Spleen (tissue), 11 donors: ENCODE measurements around the gene VSNL1. TPM values are rescaled to one million over a fixed set of nuclear protein-coding genes. Genes with fewer than 3 reads are reported as not detected.

ENCODE experiments used
- DNase-seq: peaks from one replicate; pipeline ENCODE4 v3.0.0-alpha.2; 2020
- H3K27ac ChIP-seq, 8 donors: fragments of 200-600 bp; sonication (generic) in 7 of 8; 1 replicate in 4 of 8; 2 replicates in 4 of 8; pipeline versions ENCODE4 v1.5.0 to v1.8.0; 2016 to 2021; ENCODE audit warnings: inconsistent platforms in 4 of 8, mild to moderate bottlenecking in 4 of 8, moderate library complexity in 1 of 8
- H3K27me3 ChIP-seq, 7 donors: fragments of 200-600 bp; sonication (generic) in 6 of 7; replicated peaks in 1 of 7; 1 replicate in 4 of 7; 2 replicates in 3 of 7; pipeline versions ENCODE4 v1.5.0 to v1.8.0; 2016 to 2021; ENCODE audit warnings: inconsistent platforms in 3 of 7, mild to moderate bottlenecking in 1 of 7
- H3K36me3 ChIP-seq, 6 donors: fragments of 200-600 bp; sonication (generic) in 5 of 6; 1 replicate in 4 of 6; 2 replicates in 2 of 6; pipeline versions ENCODE4 v1.5.0 to v1.8.0; 2016 to 2021; ENCODE audit warnings: inconsistent platforms in 2 of 6
- H3K4me1 ChIP-seq, 6 donors: fragments of 200-600 bp; sonication (generic) in 5 of 6; 1 replicate in 3 of 6; 2 replicates in 3 of 6; pipeline versions ENCODE4 v1.5.0 to v1.8.0; 2016 to 2021; ENCODE audit warnings: inconsistent platforms in 3 of 6
- H3K4me3 ChIP-seq, 8 donors: fragments of 200-600 bp; sonication (generic) in 7 of 8; 1 replicate in 4 of 8; 2 replicates in 4 of 8; pipeline versions ENCODE4 v1.5.0 to v1.8.0; 2016 to 2021; ENCODE audit warnings: inconsistent platforms in 4 of 8, mild to moderate bottlenecking in 4 of 8, moderate library complexity in 2 of 8
- H3K9me3 ChIP-seq, 8 donors: fragments of 200-600 bp; sonication (generic) in 7 of 8; 1 replicate in 4 of 8; 2 replicates in 4 of 8; pipeline versions ENCODE4 v1.5.0 to v1.8.0; 2016 to 2021; ENCODE audit warnings: inconsistent platforms in 4 of 8
- CTCF ChIP-seq, 11 experiments: fragments of 200-600 bp in 7 of 11; fragments of 450-650 bp in 4 of 11; sonication (generic) in 4 of 11; IDR thresholded peaks in 8 of 11; conservative IDR thresholded peaks in 3 of 11; 1 replicate in 7 of 11; 2 replicates in 4 of 11; pipeline versions ENCODE4 v1.4.0 to v1.8.0; 2016 to 2021; ENCODE audit warnings: antibody characterized with exemption in 11 of 11, inconsistent platforms in 4 of 11, mild to moderate bottlenecking in 1 of 11
- POLR2A ChIP-seq, 3 donors: fragments of 450-650 bp; IDR thresholded peaks; one replicate each; pipeline ENCODE4 v1.5.1; 2017; ENCODE audit warnings: antibody characterized with exemption in 3 of 3, mild to moderate bottlenecking in 1 of 3
- POLR2AphosphoS5 ChIP-seq, 3 donors: sonication (generic); formaldehyde crosslinking; IDR thresholded peaks; one replicate each; pipeline ENCODE4 v1.5.1; 2017; ENCODE audit warnings: antibody characterized with exemption in 3 of 3
- WGBS, 5 donors: extraction: QIAGEN DNeasy Blood & Tissue Kit in 3 of 5; methylation state at CpG; one replicate each; pipeline versions ENCODE4 v1.1.5 to v1.1.7; 2013 to 2018; 5-methylcytosine and 5-hydroxymethylcytosine counted together
- intact Hi-C: fragments of 100-400 bp; cut with DNase I; formaldehyde crosslinking; loops from one replicate; pipeline ENCODE4 v1.15.0; 2023; ENCODE audit warnings: low total_unique reads
- polyA plus RNA-seq, 3 donors: library from polyadenylated mRNA; stranded (reverse); fragments of 200-250 nt; gene quantifications; one replicate each; pipeline ENCODE4 v1.2.1, GENCODE V29; 2013
- total RNA-seq, 7 donors: library from RNA; depleted of rRNA in 3 of 7; stranded (reverse); fragments of >200 nt in 3 of 7; fragmentation: NEBNext Ultra II Directional in 4 of 7; extraction: Animal tissue kit (Norgen Biotek cat#: 25700) in 4 of 7; gene quantifications; one replicate each; pipeline versions ENCODE4 v1.1.0 to v1.2.1, GENCODE V29; 2016 to 2021
- donor health status: healthy with polysubstance abuse.
- donor health status: DM: no; HTN: no; CAD: no; lungs with moderate emphysema.
- donor health status: DM: no; HTN: no; CAD: no.
- donor health status: Bipolar disorder and iron deficiency.
- donor health status: healthy.
- donor health status: DM: no; HTN: no; CAD: no.
- donor health status: DM: yes; HTN: yes; CAD: no.

Gene VSNL1
- total and polyA plus RNA-seq, 10 donors, result 0.06 to 0.16 TPM; not detected in 8

DNA sequence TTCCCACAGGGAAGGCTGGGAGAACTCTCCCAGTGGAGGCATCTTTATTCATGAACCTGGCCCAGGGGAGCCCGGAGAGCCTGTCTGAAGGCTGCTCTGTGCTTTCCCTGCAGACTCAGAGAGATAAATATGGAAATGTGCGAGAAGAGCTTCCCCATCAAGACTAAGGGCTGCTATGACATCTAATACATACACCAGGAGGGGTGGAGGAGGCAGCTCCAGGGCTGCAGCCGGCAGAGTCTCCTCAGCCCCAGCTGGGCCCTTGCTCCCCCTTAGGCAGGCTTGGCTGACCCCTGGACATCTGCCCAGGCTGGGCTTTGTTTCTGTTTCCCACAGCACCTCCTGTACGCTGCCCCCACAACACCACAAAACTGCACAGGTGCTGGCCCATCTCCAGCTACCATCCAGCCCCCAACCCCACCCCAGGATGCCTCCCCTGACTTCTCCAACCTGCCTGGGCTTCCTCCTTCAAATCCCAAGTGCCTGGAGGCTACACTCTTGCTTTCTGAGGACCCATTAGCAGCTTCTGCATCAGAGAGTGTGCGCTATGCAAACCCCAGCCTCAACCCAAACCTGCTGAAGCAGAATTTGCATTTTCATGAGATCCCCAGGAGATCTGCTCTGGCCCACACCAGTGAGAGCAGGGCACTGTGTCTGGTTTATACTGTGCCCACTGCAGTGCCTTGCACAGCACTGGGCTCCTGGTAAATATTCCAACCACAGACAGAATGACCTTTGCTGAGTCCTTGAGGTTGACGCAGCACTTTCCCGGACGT, 96.8 kb downstream of the VSNL1 start:
- intact Hi-C loops, result no loop called here
- Histone ChIP-seq H3K36me3 (no peaks in the 10 kb centered on the region), H3K4me1 (no peaks in the 10 kb centered on the region), H3K4me3 (no peak overlapping the region), H3K27ac (no peak overlapping the region), H3K27me3 (no peaks in the 10 kb centered on the region), H3K9me3 (no peaks in the 10 kb centered on the region)
- no peak for DNase-seq
- no peak for TF ChIP-seq CTCF (IDR thresholded peaks at IDR 0.05 in 8 of 11, conservative IDR thresholded peaks at IDR 0.05 in 3 of 11)
- no peak for TF ChIP-seq POLR2AphosphoS5 (IDR thresholded peaks at IDR 0.05)
- TF ChIP-seq POLR2A (IDR thresholded peaks at IDR 0.05), result no peak
- 51 to 84% (median 72%) methylated on average over 7 to 8 of the region's 8 CpGs for WGBS, 5 donors

DNA sequence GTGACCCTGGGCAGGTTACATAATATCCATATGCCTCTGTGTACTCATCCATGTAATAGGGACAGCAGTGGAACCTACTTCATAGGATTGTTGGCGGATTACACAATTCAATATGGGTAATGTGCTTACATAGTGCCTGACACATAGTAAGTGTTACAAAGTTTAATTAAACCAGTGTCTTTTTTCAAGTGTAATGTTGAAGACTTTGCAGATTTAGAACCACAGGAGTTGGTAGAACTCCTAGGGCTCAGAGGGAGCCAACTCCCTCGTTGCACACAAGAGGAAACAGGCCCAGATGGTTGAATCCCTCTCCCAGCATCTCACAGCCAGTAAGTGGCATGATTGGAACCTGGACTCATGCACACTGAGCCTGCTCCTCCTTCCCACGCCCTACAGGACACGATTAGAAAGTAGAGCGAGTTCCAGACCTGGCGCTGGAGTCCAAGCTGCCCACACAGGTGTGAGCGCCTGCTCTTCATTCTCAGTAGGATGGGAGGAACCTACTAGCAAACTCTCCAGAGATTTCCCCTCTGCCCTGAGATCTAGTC, 97.8 kb downstream of the VSNL1 start:
- intact Hi-C loops, result no loop called here
- H3K9me3 ChIP-seq, result no peaks in the 10 kb centered on the region
- WGBS, 5 donors, result 83 to 95% (median 90%) methylated on average over 7 of the region's 7 CpGs

GRCh38 chr2:17640406-17640805, 99.9 kb downstream of the VSNL1 start:
- DNase-seq, result no peak
- WGBS, 5 donors, result 86 to 99% (median 92%) methylated on average over 2 of the region's 2 CpGs
- Histone ChIP-seq H3K4me3 (no peak overlapping the region), H3K36me3 (no peaks in the 10 kb centered on the region), H3K27me3 (no peaks in the 10 kb centered on the region), H3K4me1 (peaks cover 0 to 9% (median 3%) of the 10 kb centered on the region in 6 donors), H3K9me3 (no peaks in the 10 kb centered on the region), H3K27ac (no peak overlapping the region)
- intact Hi-C loops, result no loop called here
- no peak for TF ChIP-seq POLR2A (IDR thresholded peaks at IDR 0.05)
- TF ChIP-seq POLR2AphosphoS5 (IDR thresholded peaks at IDR 0.05), result no peak
- TF ChIP-seq CTCF (IDR thresholded peaks at IDR 0.05 in 8 of 11, conservative IDR thresholded peaks at IDR 0.05 in 3 of 11), result no peak

More for the DNA sequence above, 97.8 kb downstream of the VSNL1 start:
- TF ChIP-seq POLR2AphosphoS5 (IDR thresholded peaks at IDR 0.05) (no peak), CTCF (IDR thresholded peaks at IDR 0.05 in 8 of 11, conservative IDR thresholded peaks at IDR 0.05 in 3 of 11) (no peak), POLR2A (IDR thresholded peaks at IDR 0.05) (no peak)
- Histone ChIP-seq H3K36me3 (no peaks in the 10 kb centered on the region), H3K4me3 (no peak overlapping the region), H3K27me3 (no peaks in the 10 kb centered on the region), H3K4me1 (peaks cover 0 to 4% (median 0%) of the 10 kb centered on the region in 6 donors), H3K27ac (no peak overlapping the region)
- no peak for DNase-seq

GRCh38 chr2:17643031-17643615, 102.6 kb downstream of the VSNL1 start:
- no peaks in the 10 kb centered on the region for H3K36me3 ChIP-seq
- no peak for DNase-seq
- no peak overlapping the region for H3K4me3 ChIP-seq
- H3K9me3 ChIP-seq, result no peaks in the 10 kb centered on the region
- H3K27me3 ChIP-seq, result no peaks in the 10 kb centered on the region
- H3K4me1 ChIP-seq, result peaks cover 0 to 22% (median 11%) of the 10 kb centered on the region in 6 donors
- no peak overlapping the region for H3K27ac ChIP-seq
- intact Hi-C loops, result no loop called here
- TF ChIP-seq CTCF (IDR thresholded peaks at IDR 0.05 in 8 of 11, conservative IDR thresholded peaks at IDR 0.05 in 3 of 11) (no peak), POLR2AphosphoS5 (IDR thresholded peaks at IDR 0.05) (no peak), POLR2A (IDR thresholded peaks at IDR 0.05) (no peak)
- 57 to 83% (median 77%) methylated on average over 6 of the region's 6 CpGs for WGBS, 5 donors
